ENCODE measurements around the gene SENP5. TPM values are rescaled to one million over a fixed set of nuclear protein-coding genes. Genes with fewer than 3 reads are reported as not detected.

SENP5 gene
- total and polyA plus RNA-seq, 2 donors from 2014 or later = 5.8 to 27.5 TPM

DNA sequence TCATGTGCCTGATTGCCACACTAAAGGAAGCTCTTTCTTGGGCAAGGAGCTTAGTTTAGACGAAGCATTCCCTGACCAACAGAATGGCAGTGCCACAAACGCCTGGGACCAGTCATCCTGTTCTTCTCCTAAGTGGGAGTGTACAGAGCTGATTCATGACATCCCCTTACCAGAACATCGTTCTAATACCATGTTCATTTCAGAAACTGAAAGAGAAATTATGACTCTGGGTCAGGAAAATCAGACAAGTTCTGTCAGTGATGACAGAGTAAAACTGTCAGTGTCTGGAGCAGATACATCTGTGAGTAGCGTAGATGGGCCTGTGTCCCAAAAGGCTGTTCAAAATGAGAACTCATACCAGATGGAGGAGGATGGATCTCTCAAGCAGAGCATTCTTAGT is 18.4 kb downstream of the SENP5 start:
- intact Hi-C loops (cut with DNase I) = no loop called here
- H3K36me3 ChIP-seq (ENCODE audit: control insufficient read depth in 2 of 3, insufficient read depth in 3 of 3, low read length in 3 of 3) = peaks cover 0 to 12% (median 8%) of the 10 kb centered on the region in 3 donors
- DNase-seq (peak in 1 of 5 donors; percentile 3), FAIRE-seq (no peak)
- no peak for TF ChIP-seq CTCF (IDR thresholded peaks at IDR 0.05; ENCODE audit: borderline replicate concordance, extremely low read depth, insufficient read depth)
- H3K9me3 ChIP-seq (ENCODE audit: control insufficient read depth in 2 of 3, insufficient read depth in 1 of 3, low read length in 3 of 3) = no peaks in the 10 kb centered on the region
- H3K9ac ChIP-seq (ENCODE audit: low read length in 3 of 3) = no peak overlapping the region
- H3K4me1 ChIP-seq (ENCODE audit: control insufficient read depth in 2 of 3, insufficient read depth in 2 of 3, low read depth in 1 of 3, low read length in 3 of 3) = no peaks in the 10 kb centered on the region
- H3K27me3 ChIP-seq (ENCODE audit: control insufficient read depth, insufficient read depth, low read length) = no peaks in the 10 kb centered on the region
- H3K27ac ChIP-seq (ENCODE audit: low read depth in 2 of 2, low read length in 2 of 2) = no peak overlapping the region
- no peak overlapping the region for H3K4me3 ChIP-seq (ENCODE audit: low read length in 3 of 3)

GRCh38 chr3:196889844-196890708 is 22.4 kb downstream of the SENP5 start:
- no peak for TF ChIP-seq CTCF (IDR thresholded peaks at IDR 0.05; ENCODE audit: borderline replicate concordance, extremely low read depth, insufficient read depth)
- no peak overlapping the region for H3K9ac ChIP-seq (ENCODE audit: low read length in 3 of 3)
- DNase-seq = no peak
- peaks cover 0 to 12% (median 8%) of the 10 kb centered on the region in 3 donors for H3K36me3 ChIP-seq (ENCODE audit: control insufficient read depth in 2 of 3, insufficient read depth in 3 of 3, low read length in 3 of 3)
- no peak overlapping the region for H3K4me3 ChIP-seq (ENCODE audit: low read length in 3 of 3)
- no peaks in the 10 kb centered on the region for H3K9me3 ChIP-seq (ENCODE audit: control insufficient read depth in 2 of 3, insufficient read depth in 1 of 3, low read length in 3 of 3)
- no peak overlapping the region for H3K27ac ChIP-seq (ENCODE audit: low read depth in 2 of 2, low read length in 2 of 2)
- no peak for FAIRE-seq
- intact Hi-C loops (cut with DNase I) = no loop called here
- H3K4me1 ChIP-seq (ENCODE audit: control insufficient read depth in 2 of 3, insufficient read depth in 2 of 3, low read depth in 1 of 3, low read length in 3 of 3) = no peaks in the 10 kb centered on the region
- H3K27me3 ChIP-seq (ENCODE audit: control insufficient read depth, insufficient read depth, low read length) = no peaks in the 10 kb centered on the region

GRCh38 chr3:196894557-196895295 is 27.0 kb downstream of the SENP5 start:
- no peak for TF ChIP-seq CTCF (IDR thresholded peaks at IDR 0.05; ENCODE audit: borderline replicate concordance, extremely low read depth, insufficient read depth)
- FAIRE-seq (no peak), DNase-seq (no peak)
- H3K27ac ChIP-seq (ENCODE audit: low read depth in 2 of 2, low read length in 2 of 2) = no peak overlapping the region
- no peaks in the 10 kb centered on the region for H3K9me3 ChIP-seq (ENCODE audit: control insufficient read depth in 2 of 3, insufficient read depth in 1 of 3, low read length in 3 of 3)
- no peaks in the 10 kb centered on the region for H3K36me3 ChIP-seq (ENCODE audit: control insufficient read depth in 2 of 3, insufficient read depth in 3 of 3, low read length in 3 of 3)
- no peaks in the 10 kb centered on the region for H3K4me1 ChIP-seq (ENCODE audit: control insufficient read depth in 2 of 3, insufficient read depth in 2 of 3, low read depth in 1 of 3, low read length in 3 of 3)
- no peak overlapping the region for H3K9ac ChIP-seq (ENCODE audit: low read length in 3 of 3)
- no peaks in the 10 kb centered on the region for H3K27me3 ChIP-seq (ENCODE audit: control insufficient read depth, insufficient read depth, low read length)
- no peak overlapping the region for H3K4me3 ChIP-seq (ENCODE audit: low read length in 3 of 3)
- intact Hi-C loops (cut with DNase I) = no loop called here

Data from kidney (tissue), 14 donors.